ENCODE measurements around the gene NCKAP5.

DNA sequence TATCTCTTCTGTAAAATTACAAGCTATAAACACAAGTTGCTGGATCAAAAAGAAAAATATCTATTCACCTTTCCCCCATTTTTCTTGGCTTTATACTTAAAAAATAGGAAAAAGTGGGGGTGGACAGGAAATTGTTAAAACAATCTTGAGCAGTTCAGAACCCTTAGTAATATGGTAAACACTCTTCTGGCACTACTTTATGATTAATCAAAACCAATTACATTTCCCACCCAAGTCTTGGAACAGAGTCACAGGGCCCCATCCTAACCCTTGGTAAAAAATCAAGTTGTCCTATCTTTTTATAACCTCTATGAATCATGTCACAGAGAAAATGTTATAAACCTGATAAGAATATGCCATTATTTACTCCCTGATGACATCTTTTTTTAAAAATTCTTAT, 570.0 kb downstream of the NCKAP5 start:
- TF ChIP-seq CTCF (IDR thresholded peaks at IDR 0.05) = no peak
- TF ChIP-seq POLR2A (IDR thresholded peaks at IDR 0.05) = no peak
